Nephron progenitor cell (in vitro differentiated cells): ENCODE results near the gene PNKD.

Experiments
- DNase-seq: peaks from one replicate; pipeline ENCODE4 v3.0.0; 2021
- H3K27ac Mint-ChIP-seq: 2 replicates; pipeline ENCODE4 v1.8.0; 2021; ENCODE audit warnings: mild to moderate bottlenecking, moderate library complexity, mixed read lengths
- H3K27me3 Mint-ChIP-seq: 2 replicates; pipeline ENCODE4 v1.8.0; 2021; ENCODE audit warnings: mild to moderate bottlenecking, low read depth, mixed read lengths; ENCODE audit not compliant: poor library complexity
- H3K36me3 Mint-ChIP-seq: 2 replicates; pipeline ENCODE4 v1.8.0; 2021; ENCODE audit warnings: low read depth, mixed read lengths
- H3K4me1 Mint-ChIP-seq: 2 replicates; pipeline ENCODE4 v1.8.0; 2021; ENCODE audit warnings: mixed read lengths
- H3K4me3 Mint-ChIP-seq: 2 replicates; pipeline ENCODE4 v1.8.0; 2021; ENCODE audit warnings: mild to moderate bottlenecking, moderate library complexity, mixed read lengths
- H3K9me3 Mint-ChIP-seq: 2 replicates; pipeline ENCODE4 v1.8.0; 2021; ENCODE audit warnings: mild to moderate bottlenecking, moderate library complexity, mixed read lengths
- TF ChIP-seq, protein P1 (sequence below): fragments of 200-600 bp; sonication (generic); IDR thresholded peaks from 2 replicates; pipeline ENCODE4 v1.5.0; 2021; ENCODE audit warnings: antibody characterized with exemption

The PNKD gene

DNA sequence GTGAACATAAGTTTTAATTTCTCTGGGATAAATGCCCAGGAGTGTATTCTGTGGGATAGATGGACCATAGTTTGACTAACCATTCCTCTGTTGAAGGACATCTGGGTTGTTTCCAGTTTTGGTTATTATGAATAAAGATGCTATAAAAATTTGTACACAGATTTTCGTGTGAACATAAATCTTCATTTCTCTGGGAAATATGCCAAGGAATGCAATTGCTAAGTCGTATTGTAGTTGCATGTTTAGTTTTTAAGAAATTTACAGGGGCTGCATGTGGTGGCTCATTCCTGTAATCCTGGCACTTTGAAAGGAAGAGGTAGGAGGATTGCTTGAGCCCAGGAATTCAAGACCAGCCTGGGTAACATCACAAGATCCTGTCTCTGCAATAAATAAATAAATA is 104.9 kb downstream of the PNKD start:
- Mint-ChIP-seq H3K4me3 (no peak overlapping the region), H3K27me3 (peaks cover 25% of the 10 kb centered on the region), H3K4me1 (peaks cover 18% of the 10 kb centered on the region), H3K9me3 (no peaks in the 10 kb centered on the region), H3K36me3 (no peaks in the 10 kb centered on the region), H3K27ac (no peak overlapping the region)
- TF ChIP-seq, protein P1, sequence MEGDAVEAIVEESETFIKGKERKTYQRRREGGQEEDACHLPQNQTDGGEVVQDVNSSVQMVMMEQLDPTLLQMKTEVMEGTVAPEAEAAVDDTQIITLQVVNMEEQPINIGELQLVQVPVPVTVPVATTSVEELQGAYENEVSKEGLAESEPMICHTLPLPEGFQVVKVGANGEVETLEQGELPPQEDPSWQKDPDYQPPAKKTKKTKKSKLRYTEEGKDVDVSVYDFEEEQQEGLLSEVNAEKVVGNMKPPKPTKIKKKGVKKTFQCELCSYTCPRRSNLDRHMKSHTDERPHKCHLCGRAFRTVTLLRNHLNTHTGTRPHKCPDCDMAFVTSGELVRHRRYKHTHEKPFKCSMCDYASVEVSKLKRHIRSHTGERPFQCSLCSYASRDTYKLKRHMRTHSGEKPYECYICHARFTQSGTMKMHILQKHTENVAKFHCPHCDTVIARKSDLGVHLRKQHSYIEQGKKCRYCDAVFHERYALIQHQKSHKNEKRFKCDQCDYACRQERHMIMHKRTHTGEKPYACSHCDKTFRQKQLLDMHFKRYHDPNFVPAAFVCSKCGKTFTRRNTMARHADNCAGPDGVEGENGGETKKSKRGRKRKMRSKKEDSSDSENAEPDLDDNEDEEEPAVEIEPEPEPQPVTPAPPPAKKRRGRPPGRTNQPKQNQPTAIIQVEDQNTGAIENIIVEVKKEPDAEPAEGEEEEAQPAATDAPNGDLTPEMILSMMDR, result no peak
- DNase-seq, result no peak

DNA sequence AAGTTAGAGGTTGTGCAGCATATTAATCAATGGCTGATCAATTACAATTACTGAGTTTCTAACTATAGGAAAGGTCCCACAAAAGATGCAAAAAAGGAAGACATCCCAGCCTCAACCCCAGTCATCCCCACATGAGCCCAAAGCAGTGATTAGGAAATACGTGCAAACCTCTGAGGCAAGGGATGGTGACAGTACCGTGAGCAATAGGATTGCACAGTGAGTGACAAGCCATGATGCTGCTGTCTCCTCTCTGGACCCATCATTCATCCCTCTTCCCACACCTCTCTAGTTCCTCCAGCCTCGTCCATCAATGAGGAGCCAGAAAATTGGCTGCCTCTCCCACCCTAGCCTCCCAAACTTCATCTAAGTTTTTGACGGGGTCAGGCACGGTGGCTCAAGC is 107.7 kb downstream of the PNKD start:
- peaks cover 31% of the 10 kb centered on the region for H3K27me3 Mint-ChIP-seq
- H3K4me1 Mint-ChIP-seq, result peaks cover 7% of the 10 kb centered on the region
- no peak overlapping the region for H3K4me3 Mint-ChIP-seq

DNA sequence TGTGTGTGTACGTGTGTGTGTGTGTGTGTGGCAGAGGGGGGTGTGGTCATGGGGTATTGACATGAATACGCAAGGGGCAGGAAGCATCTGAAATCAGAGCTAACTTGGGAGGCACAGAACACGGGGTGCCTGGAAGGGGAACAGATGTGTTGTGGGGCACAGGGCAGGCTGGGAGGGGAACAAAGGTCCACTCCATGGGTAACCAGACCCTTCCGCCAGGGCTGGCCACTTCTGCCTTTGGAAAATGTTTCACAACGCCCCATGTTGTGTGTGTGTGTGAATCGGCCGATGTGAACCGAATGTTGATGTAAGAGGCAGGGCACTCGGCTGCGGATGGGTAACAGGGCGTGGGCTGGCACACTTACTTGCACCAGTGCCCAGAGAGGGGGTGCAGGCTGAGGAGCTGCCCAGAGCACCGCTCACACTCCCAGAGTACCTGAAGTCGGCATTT is 111.6 kb downstream of the PNKD start, which contains the start of gene SLC11A1:
SLC11A1 (plus strand) TSS at position 358 of the 451 bp plus-strand sequence. CDS start 96 bp downstream, outside the sequence.
- no peak for DNase-seq
- Mint-ChIP-seq H3K4me1 (peaks cover 7% of the 10 kb centered on the region), H3K36me3 (no peaks in the 10 kb centered on the region), H3K9me3 (no peaks in the 10 kb centered on the region), H3K27me3 (peaks cover 33% of the 10 kb centered on the region), H3K4me3 (no peak within 1 kb of the TSS), H3K27ac (peak within 1 kb of the TSS; percentile 29)
- TF ChIP-seq, protein P1, result no peak

More for the DNA sequence above, 107.7 kb downstream of the PNKD start:
- TF ChIP-seq, protein P1, result no peak
- Mint-ChIP-seq H3K27ac (no peak overlapping the region), H3K9me3 (no peaks in the 10 kb centered on the region), H3K36me3 (no peaks in the 10 kb centered on the region)
- no peak for DNase-seq

DNA sequence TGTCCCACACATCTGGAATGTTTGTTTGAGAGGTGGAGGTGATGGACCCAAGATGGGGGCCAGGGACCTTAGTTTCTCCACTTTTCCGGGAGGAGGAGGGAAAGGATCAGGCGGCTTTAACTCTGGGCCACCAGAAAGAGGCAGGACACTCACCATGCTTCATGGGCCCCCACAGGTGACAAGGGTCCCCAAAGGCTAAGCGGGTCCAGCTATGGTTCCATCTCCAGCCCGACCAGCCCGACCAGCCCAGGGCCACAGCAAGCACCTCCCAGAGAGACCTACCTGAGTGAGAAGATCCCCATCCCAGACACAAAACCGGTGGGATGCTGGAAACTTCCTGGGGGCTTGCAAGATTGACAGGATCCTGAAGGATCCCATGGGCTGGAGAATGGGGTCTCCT is 112.5 kb downstream of the PNKD start:
- Mint-ChIP-seq H3K27me3 (peaks cover 33% of the 10 kb centered on the region), H3K36me3 (no peaks in the 10 kb centered on the region), H3K27ac (no peak overlapping the region), H3K4me3 (no peak overlapping the region), H3K9me3 (no peaks in the 10 kb centered on the region), H3K4me1 (peaks cover 7% of the 10 kb centered on the region)
- TF ChIP-seq, protein P1, result no peak
- no peak for DNase-seq

DNA sequence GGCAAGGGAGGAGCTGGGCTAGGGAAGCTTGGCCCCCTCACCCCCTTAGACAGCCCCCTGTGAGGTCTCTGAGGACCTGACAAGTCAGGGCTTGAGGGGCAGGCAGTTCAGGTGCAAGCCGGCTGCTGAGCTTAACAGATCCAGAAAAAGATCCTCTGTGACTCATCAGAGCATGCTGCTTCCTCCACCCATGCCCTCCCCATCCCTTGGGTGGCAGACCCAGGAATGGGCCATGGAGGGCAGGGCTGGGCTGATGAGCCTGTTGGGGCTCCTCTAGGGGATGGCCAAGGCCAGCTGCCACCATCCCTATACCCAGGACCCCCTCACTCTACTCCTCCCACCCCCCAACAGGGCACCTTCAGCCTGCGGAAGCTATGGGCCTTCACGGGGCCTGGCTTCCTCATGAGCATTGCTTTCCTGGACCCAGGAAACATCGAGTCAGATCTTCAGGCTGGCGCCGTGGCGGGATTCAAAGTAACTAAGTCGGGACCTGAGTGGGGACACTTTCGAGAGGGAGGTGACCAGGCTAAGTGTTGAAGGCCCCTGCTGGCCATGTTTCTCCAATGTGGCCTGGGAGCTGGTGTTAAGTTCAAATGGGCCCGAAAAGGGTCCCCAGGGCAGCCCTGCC is 113.7 kb downstream of the PNKD start:
- peaks cover 7% of the 10 kb centered on the region for H3K4me1 Mint-ChIP-seq
- H3K4me3 Mint-ChIP-seq, result no peak overlapping the region

More for the DNA sequence above, 113.7 kb downstream of the PNKD start:
- H3K9me3 Mint-ChIP-seq, result no peaks in the 10 kb centered on the region
- peaks cover 31% of the 10 kb centered on the region for H3K27me3 Mint-ChIP-seq
- H3K27ac Mint-ChIP-seq, result peak overlapping the region; percentile 39
- no peak for DNase-seq
- TF ChIP-seq, protein P1, result no peak
- H3K36me3 Mint-ChIP-seq, result no peaks in the 10 kb centered on the region
